Keratinocyte (primary cell): ENCODE data around the gene WDR93. TPM values are rescaled to one million over a fixed set of nuclear protein-coding genes. Genes with fewer than 3 reads are reported as not detected.

Source experiments
- DNase-seq: peaks from one replicate; pipeline ENCODE4 v3.0.0-alpha.2; 2011; ENCODE audit warnings: low read depth, missing footprints, low spot score
- FAIRE-seq: peaks from 2 replicates; lab custom pipeline; 2011; peaks lifted over from hg19 to GRCh38; lab: Jason Lieb, UNC
- H2AFZ ChIP-seq: 2 replicates; pipeline ENCODE4 v1.6.0; 2012; ENCODE audit warnings: low read length, control low read depth, inconsistent platforms; ENCODE audit not compliant: control insufficient read depth
- H3K27ac ChIP-seq: 2 replicates; pipeline ENCODE4 v1.5.1; 2011; ENCODE audit warnings: low read length; ENCODE audit not compliant: control insufficient read depth, insufficient read depth
- H3K27me3 ChIP-seq: 3 replicates; pipeline ENCODE4 v1.6.0; 2011; ENCODE audit warnings: low read length; ENCODE audit not compliant: control insufficient read depth, insufficient read depth; ENCODE audit errors: extremely low read depth
- H3K36me3 ChIP-seq, 2 experiments: 2 replicates in 1 of 2; 3 replicates in 1 of 2; pipeline ENCODE4 v1.5.1; 2011; ENCODE audit warnings: low read length in 2 of 2, mild to moderate bottlenecking in 1 of 2; ENCODE audit not compliant: control insufficient read depth in 2 of 2, insufficient read depth in 2 of 2; ENCODE audit errors: extremely low read depth in 1 of 2
- H3K4me1 ChIP-seq: 3 replicates; pipeline ENCODE4 v1.5.1; 2011; ENCODE audit warnings: low read length; ENCODE audit not compliant: control insufficient read depth, insufficient read depth; ENCODE audit errors: extremely low read depth
- H3K4me2 ChIP-seq: 3 replicates; pipeline ENCODE4 v1.6.0; 2011; ENCODE audit warnings: low read depth, low read length; ENCODE audit not compliant: control insufficient read depth, insufficient read depth; ENCODE audit errors: extremely low read depth
- H3K4me3 ChIP-seq, 3 experiments: fragments of 200-600 bp in 1 of 3; sonication (generic) in 1 of 3; 2 replicates in 2 of 3; 3 replicates in 1 of 3; pipeline ENCODE4 v1.5.1; 2011 to 2016; ENCODE audit warnings: low read length in 3 of 3, mild to moderate bottlenecking in 3 of 3, control low read depth in 2 of 3, inconsistent platforms in 1 of 3, low read depth in 1 of 3, mixed read lengths in 1 of 3, mixed run types in 1 of 3, moderate library complexity in 1 of 3; ENCODE audit not compliant: control insufficient read depth in 2 of 3, insufficient read depth in 2 of 3; ENCODE audit errors: extremely low read depth in 1 of 3
- H3K79me2 ChIP-seq: 2 replicates; pipeline ENCODE4 v1.6.0; 2012; ENCODE audit warnings: low read length; ENCODE audit not compliant: control insufficient read depth, insufficient read depth
- H3K9ac ChIP-seq: 3 replicates; pipeline ENCODE4 v1.6.0; 2011; ENCODE audit warnings: low read length; ENCODE audit not compliant: control insufficient read depth, insufficient read depth; ENCODE audit errors: extremely low read depth
- H3K9me1 ChIP-seq: 3 replicates; pipeline ENCODE4 v1.6.0; 2011; ENCODE audit warnings: low read length; ENCODE audit not compliant: control insufficient read depth, insufficient read depth; ENCODE audit errors: extremely low read depth
- H3K9me3 ChIP-seq: 2 replicates; pipeline ENCODE4 v1.5.1; 2012; ENCODE audit warnings: low read depth, low read length; ENCODE audit not compliant: control insufficient read depth
- H4K20me1 ChIP-seq: 3 replicates; pipeline ENCODE4 v1.6.0; 2011; ENCODE audit warnings: low read length; ENCODE audit not compliant: control insufficient read depth, insufficient read depth; ENCODE audit errors: extremely low read depth
- CTCF ChIP-seq, 3 experiments: IDR thresholded peaks in 1 of 3; conservative IDR thresholded peaks in 1 of 3; optimal IDR thresholded peaks in 1 of 3; 2 replicates in 2 of 3; 3 replicates in 1 of 3; pipeline versions ENCODE3 to v1.5.1; 2011; ENCODE audit warnings: low read length in 3 of 3, mild to moderate bottlenecking in 3 of 3, moderate library complexity in 2 of 3, control low read depth in 1 of 3, inconsistent platforms in 1 of 3; ENCODE audit not compliant: insufficient read depth in 2 of 3; ENCODE audit errors: extremely low read depth in 1 of 3
- EZH2 ChIP-seq: IDR thresholded peaks from one replicate; pipeline ENCODE4 v1.6.1; 2012; ENCODE audit warnings: inconsistent platforms, mild to moderate bottlenecking, low read length, moderate library complexity
- dilution Hi-C: fragments of 300-500 bp; cut with MboI; formaldehyde crosslinking; loops from one replicate; pipeline ENCODE4 v1.7.0; 2020; ENCODE audit warnings: low sequenced_read_pairs; ENCODE audit not compliant: extremely low pct_ligation_motif_present
- polyA plus RNA-seq, 5 experiments: library from polyadenylated mRNA; depleted of rRNA in 3 of 5; stranded (reverse) in 3 of 5; stranded (forward) in 1 of 5; unstranded in 1 of 5; fragments of >200 nt; gene quantifications; 1 replicate in 1 of 5; 2 replicates in 3 of 5; 3 replicates in 1 of 5; pipeline versions ENCODE4 v1.2.1 to v1.2.3, GENCODE V29; 2011 to 2012; ENCODE audit warnings: missing spikeins in 2 of 5, low read depth in 1 of 5, low replicate concordance in 1 of 5

WDR93 gene
- polyA plus RNA-seq, 1 donor (not counting 4 experiments of a cell fraction or from before 2014, with no cell fraction given): 0.05 TPM

GRCh38 chr15:89790206-89790605 is 99.6 kb downstream of the WDR93 start:
- Histone ChIP-seq H3K27me3 (no peaks in the 10 kb centered on the region), H2AFZ (no peak overlapping the region), H3K9me1 (no peaks in the 10 kb centered on the region), H3K9ac (no peak overlapping the region), H3K36me3 (no peaks in the 10 kb centered on the region), H3K4me3 (no peak overlapping the region), H4K20me1 (no peaks in the 10 kb centered on the region), H3K4me2 (no peak overlapping the region), H3K4me1 (no peaks in the 10 kb centered on the region), H3K27ac (no peak overlapping the region), H3K79me2 (no peaks in the 10 kb centered on the region), H3K9me3 (no peaks in the 10 kb centered on the region)
- FAIRE-seq (no peak), DNase-seq (no peak)
- TF ChIP-seq CTCF (optimal IDR thresholded peaks at IDR 0.05 in 1 of 3, IDR thresholded peaks at IDR 0.05 in 1 of 3, conservative IDR thresholded peaks at IDR 0.05 in 1 of 3; ENCODE audit: extremely low read depth in 1 of 3, insufficient read depth in 2 of 3, low read length in 3 of 3) (no peak), EZH2 (no peak)
- dilution Hi-C loops: no loop called here

- no peak overlapping the region for H3K9ac ChIP-seq
- TF ChIP-seq CTCF (optimal IDR thresholded peaks at IDR 0.05 in 1 of 3, IDR thresholded peaks at IDR 0.05 in 1 of 3, conservative IDR thresholded peaks at IDR 0.05 in 1 of 3; ENCODE audit: extremely low read depth in 1 of 3, insufficient read depth in 2 of 3, low read length in 3 of 3): no peak
- no peak for TF ChIP-seq EZH2
- H3K9me3 ChIP-seq: no peaks in the 10 kb centered on the region
- H2AFZ ChIP-seq: no peak overlapping the region
- no peaks in the 10 kb centered on the region for H3K4me1 ChIP-seq
- H3K27ac ChIP-seq: no peak overlapping the region
- no peaks in the 10 kb centered on the region for H3K79me2 ChIP-seq
- H3K9me1 ChIP-seq: no peaks in the 10 kb centered on the region
- no peaks in the 10 kb centered on the region for H4K20me1 ChIP-seq
- no peak overlapping the region for H3K4me2 ChIP-seq
- DNase-seq (no peak), FAIRE-seq (no peak)
- no peak overlapping the region for H3K4me3 ChIP-seq
- no peaks in the 10 kb centered on the region for H3K27me3 ChIP-seq
- dilution Hi-C loops: no loop called here
- no peaks in the 10 kb centered on the region for H3K36me3 ChIP-seq
These were observed 100.0 kb downstream of the WDR93 start for GRCh38 chr15:89790661-89791060.
